ENCODE results near the gene PPP2R2C. TPM values are rescaled to one million over a fixed set of nuclear protein-coding genes. Genes with fewer than 3 reads are reported as not detected.

Gene PPP2R2C
- total RNA-seq, 1 experiment from 2014 or later = not detected

DNA sequence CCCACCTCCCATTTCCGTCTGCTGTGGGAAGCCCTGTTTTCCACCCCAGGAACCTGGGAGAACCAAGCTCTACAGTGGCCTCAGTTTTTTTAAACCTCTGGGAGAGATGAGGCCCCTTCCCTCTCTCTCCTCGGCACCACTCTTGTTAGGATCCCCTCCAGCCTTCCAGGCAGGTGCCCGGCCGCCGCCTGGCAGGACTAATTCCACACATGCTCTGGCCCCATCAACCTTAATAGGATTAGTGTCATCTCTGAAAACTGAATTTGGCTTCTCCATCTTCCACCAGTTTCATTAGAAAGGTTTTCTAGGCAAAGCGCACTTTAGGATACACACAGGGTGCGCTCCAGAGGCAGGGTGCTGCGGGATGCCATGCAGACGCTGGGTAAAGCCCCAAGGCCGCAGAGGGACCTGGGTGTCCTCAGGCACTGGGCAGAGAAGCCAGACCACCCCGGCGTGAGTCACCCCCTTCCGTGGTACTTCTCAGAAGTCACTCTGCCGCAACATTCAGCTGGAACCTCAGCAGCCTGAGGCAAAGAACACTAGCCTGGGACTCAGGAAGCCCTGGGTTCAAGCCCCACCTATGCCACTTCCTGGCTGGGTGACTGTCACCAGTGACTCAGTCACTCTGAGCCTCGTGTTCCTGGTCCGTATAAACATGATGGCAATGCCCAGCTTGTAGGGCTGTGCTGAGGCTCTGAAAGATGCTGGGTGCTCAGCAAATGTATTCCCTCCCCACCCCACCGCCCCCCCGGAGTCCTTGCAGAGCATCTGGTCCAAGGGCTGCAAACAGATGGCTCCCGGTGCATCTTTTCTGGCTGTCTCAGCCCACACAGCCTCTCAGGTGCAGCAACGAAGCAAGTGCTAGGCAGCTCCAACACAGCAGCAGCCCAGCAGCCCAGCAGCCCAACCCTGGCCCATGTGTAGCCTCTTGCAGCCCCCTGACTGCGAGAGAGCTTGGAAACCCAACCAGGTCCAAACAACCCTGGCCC, 29.1 kb downstream of the PPP2R2C start:
- Histone ChIP-seq H3K36me3 (ENCODE audit: control insufficient read depth, insufficient read depth, low read length) (no peaks in the 10 kb centered on the region), H3K27me3 (replicated peaks; ENCODE audit: control insufficient read depth, insufficient read depth, low read length) (no peaks in the 10 kb centered on the region), H3K4me1 (no peaks in the 10 kb centered on the region), H3K4me3 (ENCODE audit: low read depth, low read length) (no peak overlapping the region), H3K9me3 (no peaks in the 10 kb centered on the region)
- DNase-seq = no peak
- TF ChIP-seq CTCF (IDR thresholded peaks at IDR 0.05; ENCODE audit: insufficient read depth in 1 of 2, low read depth in 1 of 2, low read length in 1 of 2, severe bottlenecking in 1 of 2, unreplicated experiment in 1 of 2) = no peak
- Mint-ChIP-seq H3K27ac (ENCODE audit: unreplicated experiment) (no peak overlapping the region), H3K27me3 (ENCODE audit: insufficient read depth, unreplicated experiment) (peaks cover 20% of the 10 kb centered on the region), H3K9me3 (ENCODE audit: unreplicated experiment) (no peaks in the 10 kb centered on the region), H3K4me3 (ENCODE audit: unreplicated experiment) (no peak overlapping the region), H3K36me3 (ENCODE audit: insufficient read depth, unreplicated experiment) (no peaks in the 10 kb centered on the region), H3K4me1 (ENCODE audit: low read depth, unreplicated experiment) (no peaks in the 10 kb centered on the region)
- no TSS peak for BruUV-seq (replicated peaks)
- POLR2A ChIA-PET = no interaction called here
- CTCF ChIA-PET = no interaction called here
- intact Hi-C loops (cut with micrococcal nuclease; ENCODE audit: unreplicated experiment) = no loop called here

- Histone ChIP-seq H3K4me3 (ENCODE audit: low read depth, low read length) (no peak overlapping the region), H3K4me1 (no peaks in the 10 kb centered on the region), H3K9me3 (no peaks in the 10 kb centered on the region), H3K27me3 (replicated peaks; ENCODE audit: control insufficient read depth, insufficient read depth, low read length) (no peaks in the 10 kb centered on the region), H3K36me3 (ENCODE audit: control insufficient read depth, insufficient read depth, low read length) (no peaks in the 10 kb centered on the region)
- Mint-ChIP-seq H3K4me1 (ENCODE audit: low read depth, unreplicated experiment) (no peaks in the 10 kb centered on the region), H3K27ac (ENCODE audit: unreplicated experiment) (no peak overlapping the region), H3K36me3 (ENCODE audit: insufficient read depth, unreplicated experiment) (no peaks in the 10 kb centered on the region), H3K4me3 (ENCODE audit: unreplicated experiment) (no peak overlapping the region), H3K9me3 (ENCODE audit: unreplicated experiment) (no peaks in the 10 kb centered on the region), H3K27me3 (ENCODE audit: insufficient read depth, unreplicated experiment) (peaks cover 18% of the 10 kb centered on the region)
- POLR2A ChIA-PET = no interaction called here
- TF ChIP-seq CTCF (IDR thresholded peaks at IDR 0.05; ENCODE audit: insufficient read depth in 1 of 2, low read depth in 1 of 2, low read length in 1 of 2, severe bottlenecking in 1 of 2, unreplicated experiment in 1 of 2) = no peak
- CTCF ChIA-PET = no interaction called here
- no TSS peak for BruUV-seq (replicated peaks)
- DNase-seq = no peak
- intact Hi-C loops (cut with micrococcal nuclease; ENCODE audit: unreplicated experiment) = no loop called here
These were observed 29.9 kb downstream of the PPP2R2C start for GRCh38 chr4:6442555-6442954.

DNA sequence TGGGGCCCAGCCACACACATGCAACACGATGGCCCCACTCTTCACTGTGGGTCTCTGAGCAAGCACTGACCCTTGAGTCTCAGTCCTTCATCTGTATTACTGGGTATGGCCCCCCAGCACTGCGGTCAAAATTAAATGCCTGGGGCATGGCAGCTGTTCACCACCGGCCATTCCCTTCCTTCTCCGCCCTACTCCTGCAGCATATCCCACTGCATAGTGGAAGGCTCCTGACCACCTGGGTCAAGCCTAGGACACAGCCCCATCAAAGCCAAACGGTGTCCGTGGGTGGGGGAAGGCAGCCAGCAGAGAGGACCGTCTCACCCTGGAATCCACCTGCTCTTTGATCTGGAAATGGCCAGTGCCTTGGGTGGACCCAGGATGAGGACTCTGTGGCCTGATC, 30.7 kb downstream of the PPP2R2C start:
- CTCF ChIA-PET = no interaction called here

More for the DNA sequence above, 30.7 kb downstream of the PPP2R2C start:
- Histone ChIP-seq H3K4me3 (ENCODE audit: low read depth, low read length) (no peak overlapping the region), H3K9me3 (no peaks in the 10 kb centered on the region), H3K27me3 (replicated peaks; ENCODE audit: control insufficient read depth, insufficient read depth, low read length) (no peaks in the 10 kb centered on the region), H3K4me1 (no peaks in the 10 kb centered on the region), H3K36me3 (ENCODE audit: control insufficient read depth, insufficient read depth, low read length) (no peaks in the 10 kb centered on the region)
- POLR2A ChIA-PET = no interaction called here
- intact Hi-C loops (cut with micrococcal nuclease; ENCODE audit: unreplicated experiment) = no loop called here
- Mint-ChIP-seq H3K27ac (ENCODE audit: unreplicated experiment) (no peak overlapping the region), H3K4me1 (ENCODE audit: low read depth, unreplicated experiment) (no peaks in the 10 kb centered on the region), H3K27me3 (ENCODE audit: insufficient read depth, unreplicated experiment) (peaks cover 15% of the 10 kb centered on the region), H3K9me3 (ENCODE audit: unreplicated experiment) (no peaks in the 10 kb centered on the region), H3K4me3 (ENCODE audit: unreplicated experiment) (no peak overlapping the region), H3K36me3 (ENCODE audit: insufficient read depth, unreplicated experiment) (no peaks in the 10 kb centered on the region)
- BruUV-seq (replicated peaks) = no TSS peak
- no peak for TF ChIP-seq CTCF (IDR thresholded peaks at IDR 0.05; ENCODE audit: insufficient read depth in 1 of 2, low read depth in 1 of 2, low read length in 1 of 2, severe bottlenecking in 1 of 2, unreplicated experiment in 1 of 2)
- DNase-seq = no peak
